ENCODE measurements around the gene CDH12.

The CDH12 gene

DNA sequence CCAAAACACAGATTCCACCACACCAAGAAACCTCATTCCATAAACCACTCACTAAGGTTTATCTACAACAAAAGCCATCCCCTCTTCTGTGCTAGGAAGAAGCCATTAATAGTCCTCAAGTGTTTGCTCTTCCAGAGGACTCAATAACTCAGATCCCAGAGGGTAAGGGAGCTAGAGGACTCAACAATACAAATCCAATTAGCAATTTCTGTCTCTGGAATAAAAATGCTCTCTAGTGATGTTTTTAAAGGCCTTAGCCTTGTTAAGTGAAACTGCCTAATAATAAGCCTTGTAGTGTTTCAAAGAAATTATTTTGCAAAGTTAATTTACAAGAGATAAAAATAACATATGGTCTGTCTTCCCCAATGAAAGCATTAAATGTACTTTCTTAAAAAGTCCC, 942.4 kb downstream of the CDH12 start:
- DNase-seq (ENCODE audit: insufficient read length, low spot score) = no peak

DNA sequence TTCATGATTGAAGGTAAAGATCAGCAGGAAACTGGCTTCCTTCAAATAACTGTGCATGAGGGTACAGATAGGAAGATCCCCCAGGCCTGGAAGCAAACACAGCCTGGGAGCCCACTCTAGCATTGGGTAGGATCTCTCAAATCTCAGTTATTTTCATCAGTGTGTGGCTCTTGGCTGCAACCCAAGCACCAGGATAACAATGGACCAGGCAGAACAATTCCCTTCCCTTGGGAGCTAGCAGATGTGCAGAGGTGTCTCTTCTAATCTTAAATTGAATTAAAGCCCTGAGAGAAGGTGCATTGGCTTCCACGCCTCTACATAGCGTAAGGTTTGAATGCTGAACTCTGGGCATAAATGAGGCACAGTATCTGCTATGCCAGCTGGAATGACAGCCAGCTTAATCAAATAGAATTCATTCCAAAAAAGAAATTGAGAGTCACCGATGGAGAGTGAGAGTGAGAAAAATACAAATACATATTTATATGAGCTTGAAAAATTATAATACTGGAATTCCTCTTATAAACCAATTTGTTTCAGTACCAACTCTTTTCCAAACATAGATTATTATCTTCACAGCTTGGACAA, 957.3 kb downstream of the CDH12 start:
- FAIRE-seq = no peak
- TF ChIP-seq POU2F2 (IDR thresholded peaks at IDR 0.05; ENCODE audit: low read depth, low read length) (no peak), POLR2AphosphoS5 (IDR thresholded peaks at IDR 0.05; ENCODE audit: low read depth, low read length) (no peak), SPI1 (IDR thresholded peaks at IDR 0.05; ENCODE audit: low read depth, low read length) (no peak), PAX5 (IDR thresholded peaks at IDR 0.05; ENCODE audit: insufficient read depth, low read length, severe bottlenecking) (no peak), POLR2A (IDR thresholded peaks at IDR 0.05; ENCODE audit: low read depth, low read length) (no peak), TAF1 (IDR thresholded peaks at IDR 0.05; ENCODE audit: low read depth, low read length) (no peak)
- no peak for DNase-seq (ENCODE audit: insufficient read length, low spot score)

More for the DNA sequence above, 942.4 kb downstream of the CDH12 start:
- FAIRE-seq = no peak
- TF ChIP-seq PAX5 (IDR thresholded peaks at IDR 0.05; ENCODE audit: insufficient read depth, low read length, severe bottlenecking) (no peak), POU2F2 (IDR thresholded peaks at IDR 0.05; ENCODE audit: low read depth, low read length) (no peak), SPI1 (IDR thresholded peaks at IDR 0.05; ENCODE audit: low read depth, low read length) (no peak), POLR2AphosphoS5 (IDR thresholded peaks at IDR 0.05; ENCODE audit: low read depth, low read length) (no peak), POLR2A (IDR thresholded peaks at IDR 0.05; ENCODE audit: low read depth, low read length) (no peak), TAF1 (IDR thresholded peaks at IDR 0.05; ENCODE audit: low read depth, low read length) (no peak)

DNA sequence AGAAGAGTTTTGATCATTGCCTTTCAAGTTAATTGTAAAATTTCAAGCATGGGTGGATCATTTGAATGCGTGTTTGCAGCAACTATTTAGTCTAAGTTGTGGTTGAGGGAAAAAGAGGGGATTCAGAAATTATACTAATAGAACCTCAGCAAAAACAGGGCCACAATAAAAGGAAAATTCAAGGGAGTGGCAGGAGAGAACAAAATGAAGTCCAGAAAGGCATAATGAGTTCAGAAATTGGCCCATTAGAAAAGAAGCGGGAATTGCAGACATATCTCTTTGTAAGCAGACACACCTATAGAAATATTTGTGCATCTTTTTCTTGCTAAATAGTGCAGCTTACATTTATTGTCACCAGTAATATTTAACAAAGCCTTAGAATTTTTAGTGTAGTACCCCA, 960.0 kb downstream of the CDH12 start:
- no peak for FAIRE-seq
- no peak for TF ChIP-seq SPI1 (IDR thresholded peaks at IDR 0.05; ENCODE audit: low read depth, low read length)
- DNase-seq (ENCODE audit: insufficient read length, low spot score) = no peak

DNA sequence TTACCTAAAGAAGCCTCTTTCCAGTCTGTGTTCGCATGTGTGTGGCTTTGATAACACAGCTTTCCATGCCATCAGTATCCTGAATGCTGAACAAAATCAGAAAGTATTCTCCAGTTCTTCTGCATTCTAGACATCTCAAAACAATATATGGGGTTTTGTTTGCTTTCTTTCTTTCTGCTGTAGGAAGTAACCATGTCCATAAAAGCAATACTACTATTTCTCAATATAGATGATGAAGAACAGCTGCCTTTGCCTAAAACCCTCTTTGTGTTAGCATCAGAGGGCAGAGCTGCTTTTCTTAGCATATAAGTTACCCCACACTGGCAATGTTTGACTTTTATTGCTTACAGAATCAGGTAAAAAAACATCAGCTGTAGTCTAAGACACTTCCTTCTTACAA, 963.6 kb downstream of the CDH12 start:
- DNase-seq (ENCODE audit: insufficient read length, low spot score) (no peak), FAIRE-seq (no peak)
- TF ChIP-seq TAF1 (IDR thresholded peaks at IDR 0.05; ENCODE audit: low read depth, low read length) (no peak), POU2F2 (IDR thresholded peaks at IDR 0.05; ENCODE audit: low read depth, low read length) (no peak), POLR2AphosphoS5 (IDR thresholded peaks at IDR 0.05; ENCODE audit: low read depth, low read length) (no peak), POLR2A (IDR thresholded peaks at IDR 0.05; ENCODE audit: low read depth, low read length) (no peak), SPI1 (IDR thresholded peaks at IDR 0.05; ENCODE audit: low read depth, low read length) (no peak), PAX5 (IDR thresholded peaks at IDR 0.05; ENCODE audit: insufficient read depth, low read length, severe bottlenecking) (no peak)

DNA sequence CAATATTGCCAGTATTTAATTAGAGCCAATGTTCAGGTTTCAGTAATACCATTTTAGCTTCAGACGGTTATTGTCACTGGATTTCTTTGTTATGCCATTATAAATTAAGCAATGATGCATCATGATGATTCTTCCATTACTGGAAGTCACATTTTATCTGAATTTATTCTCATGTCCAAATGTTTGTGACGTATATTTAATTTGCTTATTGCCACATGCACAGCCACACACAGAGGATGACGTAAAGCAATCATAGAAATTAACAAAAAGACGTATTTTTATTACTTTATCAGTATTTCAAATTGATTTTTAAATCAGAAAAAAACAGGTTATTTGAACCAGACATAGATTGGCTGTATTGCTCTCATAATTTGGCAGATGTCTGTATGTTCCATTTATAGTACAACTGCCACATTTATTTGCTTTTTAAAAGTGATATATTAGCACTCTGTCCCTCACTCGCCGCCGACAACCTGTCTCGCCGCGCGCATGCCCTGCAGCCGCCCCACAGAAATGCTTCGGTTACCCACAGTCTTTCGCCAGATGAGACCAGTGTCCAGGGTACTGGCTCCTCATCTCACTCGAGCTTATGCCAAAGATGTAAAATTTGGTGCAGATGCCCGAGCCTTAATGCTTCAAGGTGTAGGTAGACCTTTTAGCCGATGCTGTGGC, 970.9 kb downstream of the CDH12 start:
- TF ChIP-seq SPI1 (IDR thresholded peaks at IDR 0.05; ENCODE audit: low read depth, low read length) = no peak
- TF ChIP-seq TAF1 (IDR thresholded peaks at IDR 0.05; ENCODE audit: low read depth, low read length) = no peak
- no peak for TF ChIP-seq POLR2AphosphoS5 (IDR thresholded peaks at IDR 0.05; ENCODE audit: low read depth, low read length)
- TF ChIP-seq PAX5 (IDR thresholded peaks at IDR 0.05; ENCODE audit: insufficient read depth, low read length, severe bottlenecking) = no peak
- no peak for TF ChIP-seq POLR2A (IDR thresholded peaks at IDR 0.05; ENCODE audit: low read depth, low read length)
- no peak for TF ChIP-seq POU2F2 (IDR thresholded peaks at IDR 0.05; ENCODE audit: low read depth, low read length)
- DNase-seq (ENCODE audit: insufficient read length, low spot score) = no peak
- no peak for FAIRE-seq

DNA sequence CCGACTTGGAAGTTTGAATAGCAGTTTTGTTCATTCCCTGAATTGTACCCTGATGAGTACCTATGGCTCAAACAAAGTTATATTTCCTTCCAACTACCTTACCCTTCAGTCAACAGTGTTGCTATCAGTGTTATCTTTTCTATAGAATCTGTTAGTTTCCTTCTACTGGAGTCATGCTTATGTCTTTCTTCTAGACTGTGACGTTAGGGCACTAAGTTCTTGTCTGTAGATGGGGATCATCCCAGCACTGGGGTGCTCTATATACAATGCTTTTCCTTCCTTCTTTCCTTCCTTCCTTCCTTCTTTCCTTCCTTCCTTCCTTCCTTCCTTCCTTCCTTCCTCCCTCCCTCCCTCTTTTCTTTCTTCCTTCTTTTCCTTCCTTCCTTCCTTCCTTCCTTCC, 973.0 kb downstream of the CDH12 start:
- TF ChIP-seq POU2F2 (IDR thresholded peaks at IDR 0.05; ENCODE audit: low read depth, low read length) (no peak), TAF1 (IDR thresholded peaks at IDR 0.05; ENCODE audit: low read depth, low read length) (no peak), SPI1 (IDR thresholded peaks at IDR 0.05; ENCODE audit: low read depth, low read length) (no peak), POLR2A (IDR thresholded peaks at IDR 0.05; ENCODE audit: low read depth, low read length) (no peak), PAX5 (IDR thresholded peaks at IDR 0.05; ENCODE audit: insufficient read depth, low read length, severe bottlenecking) (no peak), POLR2AphosphoS5 (IDR thresholded peaks at IDR 0.05; ENCODE audit: low read depth, low read length) (no peak)
- FAIRE-seq (no peak), DNase-seq (ENCODE audit: insufficient read length, low spot score) (no peak)

DNA sequence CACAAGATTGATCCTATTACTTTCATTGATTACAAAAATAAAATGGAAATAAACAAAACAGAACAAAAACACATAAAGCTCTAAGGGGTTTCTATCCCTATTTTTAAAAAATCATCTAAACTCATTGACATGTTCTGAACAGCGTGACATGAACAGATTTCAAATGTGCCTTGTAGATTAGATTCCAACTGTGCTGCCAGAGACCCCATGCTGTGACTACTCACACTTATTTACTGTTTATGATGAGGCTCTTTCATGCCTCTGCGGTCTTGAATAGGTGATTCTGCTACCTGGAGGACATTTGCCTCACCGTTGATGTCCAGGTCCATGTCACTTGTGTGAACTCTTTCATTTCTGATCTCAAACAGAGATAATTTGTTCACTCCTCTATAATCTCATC, 990.2 kb downstream of the CDH12 start:
- no peak for DNase-seq (ENCODE audit: insufficient read length, low spot score)
- no peak for FAIRE-seq
- no peak for TF ChIP-seq SPI1 (IDR thresholded peaks at IDR 0.05; ENCODE audit: low read depth, low read length)
- TF ChIP-seq PAX5 (IDR thresholded peaks at IDR 0.05; ENCODE audit: insufficient read depth, low read length, severe bottlenecking) = no peak
- TF ChIP-seq POU2F2 (IDR thresholded peaks at IDR 0.05; ENCODE audit: low read depth, low read length) = no peak
- no peak for TF ChIP-seq POLR2A (IDR thresholded peaks at IDR 0.05; ENCODE audit: low read depth, low read length)
- TF ChIP-seq POLR2AphosphoS5 (IDR thresholded peaks at IDR 0.05; ENCODE audit: low read depth, low read length) = no peak

DNA sequence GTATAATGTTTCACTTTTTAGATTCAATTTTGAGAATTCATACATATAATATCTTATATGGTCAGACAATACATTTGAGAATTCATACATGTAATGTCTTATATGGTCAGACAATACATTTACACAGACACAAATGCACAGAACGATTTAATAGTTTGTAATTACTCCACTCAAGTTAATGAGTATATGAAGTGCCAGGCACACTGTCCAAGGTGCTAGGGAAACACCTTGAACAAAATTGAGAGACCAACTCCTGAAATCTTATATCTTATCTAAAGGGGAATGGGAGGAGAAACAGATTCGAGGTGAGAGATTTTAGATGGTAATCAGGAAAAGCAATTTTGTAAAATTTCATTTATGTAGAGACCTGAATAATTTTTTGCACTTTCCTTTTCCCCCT, 994.7 kb downstream of the CDH12 start:
- no peak for DNase-seq (ENCODE audit: insufficient read length, low spot score)
- TF ChIP-seq POU2F2 (IDR thresholded peaks at IDR 0.05; ENCODE audit: low read depth, low read length) (no peak), TAF1 (IDR thresholded peaks at IDR 0.05; ENCODE audit: low read depth, low read length) (no peak), POLR2A (IDR thresholded peaks at IDR 0.05; ENCODE audit: low read depth, low read length) (no peak), SPI1 (IDR thresholded peaks at IDR 0.05; ENCODE audit: low read depth, low read length) (no peak), PAX5 (IDR thresholded peaks at IDR 0.05; ENCODE audit: insufficient read depth, low read length, severe bottlenecking) (no peak), POLR2AphosphoS5 (IDR thresholded peaks at IDR 0.05; ENCODE audit: low read depth, low read length) (no peak)
- no peak for FAIRE-seq

DNA sequence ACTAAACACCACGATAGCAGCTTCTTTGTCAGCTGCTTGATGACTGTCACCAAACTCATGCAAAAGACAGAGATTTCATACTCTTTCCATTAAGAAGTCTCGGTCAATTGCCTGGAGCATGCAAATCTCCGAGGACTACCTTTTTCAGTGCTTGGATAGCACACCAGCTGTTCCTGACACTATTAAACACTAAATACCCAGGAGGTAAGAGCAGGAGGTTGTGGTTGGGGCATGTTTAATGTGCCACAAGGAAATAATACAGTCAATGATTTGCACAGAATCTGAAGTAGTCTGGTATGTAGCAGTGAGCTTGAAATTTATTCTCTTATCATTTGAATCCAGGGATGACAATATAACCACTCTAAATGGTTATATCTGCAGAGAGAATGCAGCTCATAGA, 996.2 kb downstream of the CDH12 start:
- DNase-seq (ENCODE audit: insufficient read length, low spot score) = no peak
- TF ChIP-seq POLR2AphosphoS5 (IDR thresholded peaks at IDR 0.05; ENCODE audit: low read depth, low read length) (no peak), SPI1 (IDR thresholded peaks at IDR 0.05; ENCODE audit: low read depth, low read length) (no peak), PAX5 (IDR thresholded peaks at IDR 0.05; ENCODE audit: insufficient read depth, low read length, severe bottlenecking) (no peak), TAF1 (IDR thresholded peaks at IDR 0.05; ENCODE audit: low read depth, low read length) (no peak)
- no peak for FAIRE-seq

DNA sequence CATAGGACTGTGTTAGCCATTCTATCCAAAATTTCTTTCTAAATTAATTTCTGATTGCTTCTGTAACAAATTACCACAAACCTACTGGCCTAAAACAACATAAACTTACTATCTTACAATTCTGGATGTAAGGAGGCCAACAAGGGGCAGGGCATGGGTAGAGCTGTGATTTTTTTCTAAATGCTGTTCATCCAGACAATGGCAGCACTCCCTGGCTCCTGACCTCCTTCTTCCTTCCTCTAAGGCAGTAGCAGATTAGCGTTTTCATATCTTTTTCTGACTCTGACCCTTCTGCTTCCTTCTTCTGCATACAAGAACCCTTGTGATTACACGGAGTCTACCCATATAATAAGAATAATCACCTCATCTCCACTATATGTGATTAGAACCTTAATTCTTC, 1005.8 kb downstream of the CDH12 start:
- no peak for TF ChIP-seq POLR2A (IDR thresholded peaks at IDR 0.05; ENCODE audit: low read depth, low read length)
- no peak for TF ChIP-seq TAF1 (IDR thresholded peaks at IDR 0.05; ENCODE audit: low read depth, low read length)
- no peak for TF ChIP-seq POU2F2 (IDR thresholded peaks at IDR 0.05; ENCODE audit: low read depth, low read length)
- TF ChIP-seq PAX5 (IDR thresholded peaks at IDR 0.05; ENCODE audit: insufficient read depth, low read length, severe bottlenecking) = no peak
- no peak for TF ChIP-seq POLR2AphosphoS5 (IDR thresholded peaks at IDR 0.05; ENCODE audit: low read depth, low read length)
- TF ChIP-seq SPI1 (IDR thresholded peaks at IDR 0.05; ENCODE audit: low read depth, low read length) = no peak
- DNase-seq (ENCODE audit: insufficient read length, low spot score) (no peak), FAIRE-seq (no peak)

Data from GM12891 (cell line).